A549 (cell line): ENCODE results near the gene TMEM18. TPM values are rescaled to one million over a fixed set of nuclear protein-coding genes. Genes with fewer than 3 reads are reported as not detected.
A peak's percentile ranks its signal among the peaks of the same experiment; 100 is the strongest.

Source experiments
- ATAC-seq, 2 experiments: fragments of 200-7000 bp in 1 of 2; fragments of >200 bp in 1 of 2; cut with Nextera tagmentation in 1 of 2; cut with Tn5 transposase in 1 of 2; 3 replicates each; pipeline versions ENCODE4 v1.8.0 to v1.9.1; 2018 to 2020; ENCODE audit warnings: mild to moderate bottlenecking in 1 of 2, moderate library complexity in 1 of 2
- CTCF ChIA-PET: fragments of 300-600 bp; sonication (Branson Sonifier 250); formaldehyde crosslinking; extraction: SDS; loops from one replicate; lab custom pipeline; 2021; ENCODE audit warnings: antibody characterized with exemption, inconsistent platforms; lab: Yijun Ruan, JAX
- POLR2A ChIA-PET: fragments of 350-600 bp; formaldehyde crosslinking; extraction: SDS; loops from one replicate; lab custom pipeline; 2021; ENCODE audit warnings: antibody characterized with exemption, inconsistent platforms; lab: Yijun Ruan, JAX
- DNase-seq, 2 experiments: peaks; one replicate each; pipeline versions ENCODE4 v3.0.0 to v3.0.0-alpha.2; 2011 to 2016; ENCODE audit warnings: low read depth in 1 of 2, low spot score in 1 of 2
- FAIRE-seq: peaks from 2 replicates; lab custom pipeline; 2011; peaks lifted over from hg19 to GRCh38; lab: Jason Lieb, UNC
- H3K27ac ChIP-seq, 2 experiments: fragments of >200 bp; sonication (Bioruptor Twin); formaldehyde crosslinking; 3 replicates each; pipeline ENCODE4 v1.5.1; 2016 to 2017
- H3K4me1 ChIP-seq: fragments of >200 bp; sonication (Bioruptor Twin); formaldehyde crosslinking; 3 replicates; pipeline ENCODE4 v1.6.1; 2016
- H3K4me2 ChIP-seq: fragments of >200 bp; sonication (Bioruptor Twin); formaldehyde crosslinking; 3 replicates; pipeline ENCODE4 v1.6.1; 2016
- H3K4me3 ChIP-seq: fragments of >200 bp; sonication (Bioruptor Twin); formaldehyde crosslinking; 3 replicates; pipeline ENCODE4 v1.5.1; 2016
- H3K9me3 ChIP-seq: fragments of >200 bp; sonication (Bioruptor Twin); formaldehyde crosslinking; 3 replicates; pipeline ENCODE4 v1.6.1; 2016
- BHLHE40 ChIP-seq: IDR thresholded peaks from 2 replicates; pipeline ENCODE4 v1.6.1; 2012; ENCODE audit warnings: low read depth, low read length, inconsistent platforms
- CBX2 ChIP-seq: fragments of 200-600 bp; sonication (generic); IDR thresholded peaks from 2 replicates; pipeline ENCODE4 v1.6.1; 2016; ENCODE audit warnings: low read depth, mild to moderate bottlenecking, borderline replicate concordance
- CHD4 ChIP-seq: fragments of 200-600 bp; sonication (generic); IDR thresholded peaks from 2 replicates; pipeline ENCODE4 v1.6.1; 2016; ENCODE audit warnings: antibody characterized with exemption, mild to moderate bottlenecking, borderline replicate concordance
- FOSB ChIP-seq: fragments of 250-450 bp; sonication (Bioruptor Pico); IDR thresholded peaks from 2 replicates; pipeline ENCODE4 v1.5.0; 2020; ENCODE audit warnings: mild to moderate bottlenecking, moderate library complexity
- FOSL2 ChIP-seq, 2 experiments: fragments of 450-650 bp in 1 of 2; fragments of >200 bp in 1 of 2; sonication (Bioruptor Twin) in 1 of 2; formaldehyde crosslinking; IDR thresholded peaks; 2 replicates each; pipeline versions ENCODE4 v1.5.0 to v1.6.1; 2016 to 2020; ENCODE audit warnings: mild to moderate bottlenecking in 1 of 2, moderate library complexity in 1 of 2
- FOXS1 ChIP-seq: fragments of 250-450 bp; sonication (Bioruptor Pico); IDR thresholded peaks from 2 replicates; pipeline ENCODE4 v1.5.0; 2020; ENCODE audit warnings: mild to moderate bottlenecking, moderate library complexity
- MAFK ChIP-seq: fragments of 450-650 bp; IDR thresholded peaks from 2 replicates; pipeline ENCODE4 v1.6.1; 2014; ENCODE audit not compliant: partially characterized antibody
- MYC ChIP-seq: IDR thresholded peaks from 2 replicates; pipeline ENCODE4 v1.6.1; 2012; ENCODE audit warnings: mild to moderate bottlenecking, inconsistent platforms, low read length, improper control_type of control experiment, borderline replicate concordance
- NFE2L2 ChIP-seq: fragments of 150-350 bp; conservative IDR thresholded peaks from 2 replicates; pipeline ENCODE4 v1.6.1; 2014; ENCODE audit warnings: low read length
- NPAS2 ChIP-seq: fragments of 250-450 bp; sonication (Bioruptor Pico); IDR thresholded peaks from 2 replicates; pipeline ENCODE4 v1.8.0; 2022; ENCODE audit warnings: mild to moderate bottlenecking, moderate library complexity, borderline replicate concordance
- POLR2A ChIP-seq: IDR thresholded peaks from 2 replicates; pipeline ENCODE4 v1.6.1; 2012; ENCODE audit warnings: mild to moderate bottlenecking, low read length
- POLR2AphosphoS2 ChIP-seq: conservative IDR thresholded peaks from 2 replicates; pipeline ENCODE4 v1.6.1; 2012; ENCODE audit warnings: low read length, improper control_type of control experiment, inconsistent platforms
- TFCP2L1 ChIP-seq: fragments of 250-450 bp; sonication (Bioruptor Pico); IDR thresholded peaks from 2 replicates; pipeline ENCODE4 v1.5.0; 2021; ENCODE audit warnings: mild to moderate bottlenecking
- TP53 ChIP-seq: fragments of 250-450 bp; sonication (Bioruptor Pico); IDR thresholded peaks from 2 replicates; pipeline ENCODE4 v1.5.0; 2021; ENCODE audit warnings: mild to moderate bottlenecking, moderate library complexity
- ZC3H11A ChIP-seq: fragments of 450-650 bp; IDR thresholded peaks from 2 replicates; pipeline ENCODE4 v1.6.1; 2014; ENCODE audit warnings: antibody characterized with exemption, mild to moderate bottlenecking
- ZFP36 ChIP-seq: fragments of 450-650 bp; IDR thresholded peaks from 2 replicates; pipeline ENCODE4 v1.6.1; 2014; ENCODE audit warnings: borderline replicate concordance; ENCODE audit not compliant: partially characterized antibody
- WGBS: methylation state at CpG from one replicate; pipeline ENCODE4 v1.1.6; 2017; ENCODE audit errors: missing lambda C conversion rate; 5-methylcytosine and 5-hydroxymethylcytosine counted together
- polyA plus RNA-seq, 4 experiments: library from polyadenylated mRNA; depleted of rRNA in 3 of 4; stranded (reverse); fragments of >200 nt; fragmentation: RNase III in 1 of 4; extraction: RNeasy Plus Mini Kit Qiagen cat#74134 plus additional on column Dnase treatment in 1 of 4; gene quantifications; 2 replicates in 3 of 4; 3 replicates in 1 of 4; pipeline ENCODE4 v1.2.3, GENCODE V29; 2011 to 2017
- TF ChIP-seq, protein P1 (sequence below): fragments of 450-650 bp; IDR thresholded peaks from 2 replicates; pipeline ENCODE4 v1.6.1; 2014; ENCODE audit warnings: antibody characterized with exemption
- TF ChIP-seq, protein P2 (sequence below): IDR thresholded peaks from 2 replicates; pipeline ENCODE4 v1.6.1; 2012
- TF ChIP-seq, protein P3 (sequence below): fragments of >200 bp; sonication (Bioruptor Twin); formaldehyde crosslinking; IDR thresholded peaks from 2 replicates; pipeline ENCODE4 v1.6.1; 2016

TMEM18 gene
- polyA plus RNA-seq, 2 of the 4 experiments (the other 2 are of a cell fraction): 35.6 to 75.0 TPM

DNA sequence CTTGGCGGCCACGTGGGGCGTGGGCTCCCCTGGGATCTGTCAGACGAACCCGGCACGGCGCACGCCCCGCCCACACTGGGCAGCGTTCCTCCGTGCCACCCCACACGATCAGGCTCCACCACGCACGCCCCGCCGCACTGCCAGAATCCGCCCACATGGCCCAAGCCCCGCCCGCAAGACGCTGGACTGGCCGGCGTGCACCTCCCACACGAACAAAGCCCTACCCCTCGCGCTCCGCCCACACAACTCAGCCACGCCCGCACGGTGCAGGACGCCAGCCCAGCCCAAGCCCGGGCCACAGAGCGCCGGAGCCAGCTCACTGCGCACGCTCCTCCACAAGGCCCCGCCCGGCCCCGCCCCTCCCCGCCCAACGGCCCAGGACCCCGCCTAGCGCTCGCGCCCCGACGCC, 555 bp downstream of the TMEM18 start:
- H3K27ac ChIP-seq: peak overlapping the region; percentile 70 to 87
- CTCF ChIA-PET: no interaction called here
- ATAC-seq: peak; percentile 76 to 88
- no peak for TF ChIP-seq NPAS2 (CRISPR knock-in tag)
- TF ChIP-seq MYC: peak; percentile 54
- TF ChIP-seq, protein P1, sequence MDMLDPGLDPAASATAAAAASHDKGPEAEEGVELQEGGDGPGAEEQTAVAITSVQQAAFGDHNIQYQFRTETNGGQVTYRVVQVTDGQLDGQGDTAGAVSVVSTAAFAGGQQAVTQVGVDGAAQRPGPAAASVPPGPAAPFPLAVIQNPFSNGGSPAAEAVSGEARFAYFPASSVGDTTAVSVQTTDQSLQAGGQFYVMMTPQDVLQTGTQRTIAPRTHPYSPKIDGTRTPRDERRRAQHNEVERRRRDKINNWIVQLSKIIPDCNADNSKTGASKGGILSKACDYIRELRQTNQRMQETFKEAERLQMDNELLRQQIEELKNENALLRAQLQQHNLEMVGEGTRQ: peak; percentile 71
- TF ChIP-seq, all 56 proteins: peak for 2
- H3K9me3 ChIP-seq: 0 out of 3 replicates have a peak, but pooled peaks cover 3% of the 10 kb centered on the region
- DNase-seq (peak; percentile 84 to 99), FAIRE-seq (no peak)
- H3K4me2 ChIP-seq: peak overlapping the region; percentile 72
- H3K4me3 ChIP-seq: peak overlapping the region; percentile 65
- under 1% methylated on average over 20 of the region's 46 CpGs for WGBS
- H3K4me1 ChIP-seq: peaks cover 23% of the 10 kb centered on the region
- POLR2A ChIA-PET: interaction anchor here (0.5 to 2.6 kb wide), 8 partner anchors 11 to 131 kb away, joined by 3 to 31 read pairs (median 4); no protein-coding TSS in a partner anchor

- Histone ChIP-seq H3K4me1 (peaks cover 23% of the 10 kb centered on the region), H3K9me3 (no peaks in the 10 kb centered on the region), H3K4me2 (peak overlapping the region; percentile 72)
- no peak for FAIRE-seq
- ChIA-PET CTCF (no interaction called here), POLR2A (interaction anchor here (0.5 to 2.6 kb wide), 8 partner anchors 10 to 131 kb away, joined by 3 to 31 read pairs (median 4); no protein-coding TSS in a partner anchor)
- 11% methylated on average over 18 of the region's 21 CpGs for WGBS
- DNase-seq: peak; percentile 50 to 85
- ATAC-seq: peak; percentile 74 to 81
- TF ChIP-seq, protein P2, sequence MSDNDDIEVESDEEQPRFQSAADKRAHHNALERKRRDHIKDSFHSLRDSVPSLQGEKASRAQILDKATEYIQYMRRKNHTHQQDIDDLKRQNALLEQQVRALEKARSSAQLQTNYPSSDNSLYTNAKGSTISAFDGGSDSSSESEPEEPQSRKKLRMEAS: peak; percentile 82; the same call in 1 of the 2 replicates
- TF ChIP-seq NFE2L2 (no peak), FOSB (CRISPR knock-in tag) (no peak), MAFK (peak; percentile 94), FOXS1 (CRISPR knock-in tag) (no peak), TP53 (no peak), FOSL2 (IDR thresholded peaks at IDR 0.05) (0 out of 2 replicates have a peak, but pooled peaks have one; percentile 22), FOSL2 (CRISPR knock-in tag; IDR thresholded peaks at IDR 0.05) (peak; percentile 85), POLR2AphosphoS2 (no peak), ZFP36 (no peak), POLR2A (no peak), ZC3H11A (no peak), CBX2 (no peak), BHLHE40 (0 out of 2 replicates have a peak, but pooled peaks have one; percentile 55), MYC (peak; percentile 67; the same call in 1 of the 2 replicates), TFCP2L1 (CRISPR knock-in tag) (peak; percentile 56; the same call in 1 of the 2 replicates)
- TF ChIP-seq, protein P3, sequence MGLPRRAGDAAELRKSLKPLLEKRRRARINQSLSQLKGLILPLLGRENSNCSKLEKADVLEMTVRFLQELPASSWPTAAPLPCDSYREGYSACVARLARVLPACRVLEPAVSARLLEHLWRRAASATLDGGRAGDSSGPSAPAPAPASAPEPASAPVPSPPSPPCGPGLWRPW: no peak
- TF ChIP-seq, all 56 proteins: peak for 6
- Histone ChIP-seq H3K27ac (peak overlapping the region; percentile 70 to 87), H3K4me3 (peak overlapping the region; percentile 65)
Measured at GRCh38 chr2:675982-676646, 1.1 kb downstream of the TMEM18 start.

DNA sequence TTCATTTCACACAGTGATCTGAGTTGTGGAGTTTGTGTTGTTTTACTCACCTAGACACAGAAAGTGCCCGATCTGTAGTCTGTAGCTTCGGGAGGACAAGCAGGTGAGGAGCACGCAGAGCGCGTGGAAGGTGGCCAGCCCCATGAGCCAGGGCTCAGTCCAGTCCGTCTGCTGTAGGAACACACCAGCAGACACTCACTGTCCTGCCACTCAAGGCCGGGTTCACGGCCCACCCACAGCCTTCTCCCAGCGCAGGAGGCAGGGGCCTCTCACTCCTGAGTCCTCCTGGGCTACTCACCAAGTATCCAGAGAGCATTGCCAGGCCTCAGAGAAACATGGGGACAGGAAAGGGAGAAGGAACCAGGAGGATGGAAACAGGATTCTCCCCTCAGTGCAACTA, 1.7 kb downstream of the TMEM18 start:
- Histone ChIP-seq H3K4me3 (peak overlapping the region; percentile 65), H3K4me2 (peak overlapping the region; percentile 72), H3K4me1 (peaks cover 23% of the 10 kb centered on the region), H3K9me3 (no peaks in the 10 kb centered on the region), H3K27ac (peak overlapping the region; percentile 70 to 87; a peak in 5 of 6 replicates)
- WGBS: 95% methylated on average over 9 of the region's 9 CpGs
- FAIRE-seq: no peak
- CTCF ChIA-PET: interaction anchor here (1.6 kb wide), 1 partner anchor 12 kb away, joined by 5 read pairs; no protein-coding TSS in a partner anchor
- TF ChIP-seq POLR2A: no peak
- TF ChIP-seq CHD4: no peak
- ATAC-seq: no peak
- no peak for DNase-seq
- POLR2A ChIA-PET: no interaction called here
